ENCODE results near the gene RPL7L1. TPM values are rescaled to one million over a fixed set of nuclear protein-coding genes. Genes with fewer than 3 reads are reported as not detected.

Gene RPL7L1
- total and polyA plus RNA-seq, 2 of the 4 experiments (the other 2 are of a cell fraction): 43.0 to 112 TPM

DNA sequence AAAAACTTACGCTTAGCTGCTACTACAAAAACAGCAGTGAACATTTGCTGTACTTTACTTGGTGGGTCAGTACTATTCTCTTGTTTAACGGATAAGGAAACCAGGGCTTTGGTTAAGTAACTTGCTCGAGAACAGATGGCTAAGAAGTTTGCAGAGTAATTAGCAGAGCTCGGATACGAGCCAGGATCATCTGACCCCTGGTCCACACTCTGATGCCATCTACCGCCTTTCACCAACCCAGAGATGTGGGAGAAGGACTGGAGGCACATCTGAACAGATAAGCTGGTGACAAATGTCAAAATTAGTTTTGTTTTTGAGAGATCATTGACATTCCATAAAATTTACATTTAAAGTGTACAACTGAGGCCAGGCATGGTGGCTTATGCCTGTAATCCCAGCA, 18.9 kb upstream of the RPL7L1 start:
- H3K23ac ChIP-seq (ENCODE audit: low read depth, low read length): no peak overlapping the region
- WGBS, 2 experiments (ENCODE audit: extremely low coverage in 2 of 2, insufficient read length in 1 of 2): 100% methylated on average over 2 of the region's 6 CpGs; no CpG with 5 or more reads in 1 of the 2 experiments
- H3K4me3 ChIP-seq (ENCODE audit: insufficient read depth, low read depth, low read length): no peak overlapping the region
- intact Hi-C loops (cut with micrococcal nuclease) (no loop called here), dilution Hi-C loops (cut with HindIII; ENCODE audit: low sequenced_read_pairs, unreplicated experiment) (loop anchor here (25.0 kb wide), 1 partner anchor 198 kb away; no protein-coding TSS in a partner anchor), in situ Hi-C loops (cut with MboI; ENCODE audit: low sequenced_read_pairs) (no loop called here)
- H3K4me2 ChIP-seq (ENCODE audit: low read depth, low read length): no peak overlapping the region
- H4K8ac ChIP-seq (ENCODE audit: low read depth in 2 of 2, low read length in 2 of 2): no peak overlapping the region
- H3K18ac ChIP-seq (ENCODE audit: low read depth, low read length): no peak overlapping the region
- H3K9ac ChIP-seq (ENCODE audit: low read depth, low read length): no peak overlapping the region
- H3K14ac ChIP-seq (replicated peaks; ENCODE audit: low read depth, low read length): no peak overlapping the region
- POLR2A ChIA-PET (ENCODE audit: unreplicated experiment): interaction anchor here (0.6 kb wide), 1 partner anchor 236 kb away, joined by 8 read pairs; no protein-coding TSS in a partner anchor
- H2AK5ac ChIP-seq (ENCODE audit: low read depth, low read length): no peak overlapping the region
- no peak overlapping the region for H2AFZ ChIP-seq (replicated peaks; ENCODE audit: low read length, poor library complexity)
- TF ChIP-seq, protein P1, sequence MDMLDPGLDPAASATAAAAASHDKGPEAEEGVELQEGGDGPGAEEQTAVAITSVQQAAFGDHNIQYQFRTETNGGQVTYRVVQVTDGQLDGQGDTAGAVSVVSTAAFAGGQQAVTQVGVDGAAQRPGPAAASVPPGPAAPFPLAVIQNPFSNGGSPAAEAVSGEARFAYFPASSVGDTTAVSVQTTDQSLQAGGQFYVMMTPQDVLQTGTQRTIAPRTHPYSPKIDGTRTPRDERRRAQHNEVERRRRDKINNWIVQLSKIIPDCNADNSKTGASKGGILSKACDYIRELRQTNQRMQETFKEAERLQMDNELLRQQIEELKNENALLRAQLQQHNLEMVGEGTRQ (IDR thresholded peaks at IDR 0.05; ENCODE audit: low read depth, low read length): no peak
- no peak for TF ChIP-seq MAFK (IDR thresholded peaks at IDR 0.05; ENCODE audit: low read depth, low read length)
- no peak for TF ChIP-seq MAZ (IDR thresholded peaks at IDR 0.05; ENCODE audit: borderline replicate concordance, low read depth, low read length)
- no peak overlapping the region for H4K91ac ChIP-seq (ENCODE audit: insufficient read depth, low read depth, low read length)
- H3K79me1 ChIP-seq (ENCODE audit: low read depth in 1 of 2, low read length in 2 of 2): no peaks in the 10 kb centered on the region
- H3K27me3 ChIP-seq (ENCODE audit: control insufficient read depth, insufficient read depth, low read length): no peaks in the 10 kb centered on the region
- H2BK15ac ChIP-seq (ENCODE audit: low read depth, low read length): no peak overlapping the region
- no peaks in the 10 kb centered on the region for H3K9me3 ChIP-seq (ENCODE audit: control insufficient read depth, insufficient read depth, low read length)
- BruUV-seq (replicated peaks): no TSS peak
- H3K56ac ChIP-seq (ENCODE audit: extremely low read depth, insufficient read depth, low read length): no peak overlapping the region
- no peak for ATAC-seq (ENCODE audit: low read depth)
- H2BK20ac ChIP-seq (ENCODE audit: low read depth, low read length): no peak overlapping the region
- no peaks in the 10 kb centered on the region for H3K9me1 ChIP-seq (ENCODE audit: insufficient read depth, low read length)
- CTCF ChIA-PET: no interaction called here
- DNase-seq: no peak
- H3K4ac ChIP-seq (ENCODE audit: low read depth, low read length): no peak overlapping the region
- no peak overlapping the region for H2AK9ac ChIP-seq (replicated peaks; ENCODE audit: low read depth, low read length, poor library complexity)
- no peak overlapping the region for H3K27ac ChIP-seq (ENCODE audit: insufficient read depth, low read length)
- peaks cover 33% of the 10 kb centered on the region for H3K36me3 ChIP-seq (ENCODE audit: control insufficient read depth, insufficient read depth, low read length)
- H2BK5ac ChIP-seq (ENCODE audit: low read depth, low read length, poor library complexity, severe bottlenecking): no peak overlapping the region
- H4K5ac ChIP-seq (ENCODE audit: low read depth, low read length): no peak overlapping the region
- H2BK120ac ChIP-seq (ENCODE audit: low read depth, low read length): no peak overlapping the region
- no peaks in the 10 kb centered on the region for H3K4me1 ChIP-seq (ENCODE audit: control insufficient read depth, insufficient read depth, low read length)
- H4K20me1 ChIP-seq (ENCODE audit: insufficient read depth, low read length): no peaks in the 10 kb centered on the region
